D721Med (cell line): ENCODE results near the gene GJD2.

Experiments used
- DNase-seq: peaks from one replicate; pipeline ENCODE4 v3.0.0; 2011; ENCODE audit warnings: low spot score; ENCODE audit not compliant: insufficient read length
- FAIRE-seq: peaks from 2 replicates; lab custom pipeline; 2011; peaks lifted over from hg19 to GRCh38; lab: Jason Lieb, UNC
- TF ChIP-seq, protein P1 (sequence below): IDR thresholded peaks from 2 replicates; pipeline ENCODE4 v1.5.1; 2012; ENCODE audit warnings: mild to moderate bottlenecking, control low read depth; ENCODE audit not compliant: insufficient read depth; ENCODE audit errors: missing control alignments

GJD2 gene

DNA sequence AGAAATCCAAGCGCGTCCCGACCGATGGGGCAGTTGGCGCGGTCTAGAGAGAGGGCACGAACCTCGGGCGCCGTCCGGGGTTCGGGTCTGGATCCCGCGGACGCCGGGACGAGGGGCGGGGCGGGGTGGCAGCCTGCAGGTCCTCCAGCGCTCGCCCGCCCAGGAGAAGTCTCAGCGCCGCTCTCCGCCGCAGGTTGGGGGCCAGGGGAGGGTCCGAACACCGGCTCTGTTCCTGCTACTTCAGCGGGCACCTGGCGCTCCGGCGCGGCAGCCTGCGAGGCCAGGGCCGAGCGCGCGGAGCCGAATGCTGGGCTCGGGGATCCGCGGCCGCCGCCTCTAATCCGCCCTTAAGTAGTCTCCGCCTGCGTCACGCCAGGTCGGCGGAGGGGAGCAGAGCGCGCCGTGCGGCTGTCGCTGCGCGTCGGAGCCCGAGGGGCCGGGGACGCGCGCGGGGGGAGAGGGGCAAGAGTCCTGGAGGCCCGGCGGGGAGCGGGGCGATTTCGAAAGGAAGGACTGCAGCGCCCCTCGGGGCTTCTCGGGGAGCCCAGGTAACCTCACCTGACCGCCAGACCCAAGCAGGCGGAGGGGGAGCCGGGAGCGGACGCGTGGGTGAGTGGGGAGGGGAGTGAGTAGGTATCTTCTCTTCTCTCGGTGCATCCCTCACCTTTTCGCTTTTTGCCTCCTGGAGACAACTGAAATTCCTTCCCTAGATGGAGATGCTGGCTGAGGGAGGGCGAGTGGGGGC lies at the start of gene GJD2:
GJD2 (minus strand) TSS at position 325 of the 745 bp plus-strand sequence. CDS start 510 bp downstream, outside the sequence.
- TF ChIP-seq, protein P1, sequence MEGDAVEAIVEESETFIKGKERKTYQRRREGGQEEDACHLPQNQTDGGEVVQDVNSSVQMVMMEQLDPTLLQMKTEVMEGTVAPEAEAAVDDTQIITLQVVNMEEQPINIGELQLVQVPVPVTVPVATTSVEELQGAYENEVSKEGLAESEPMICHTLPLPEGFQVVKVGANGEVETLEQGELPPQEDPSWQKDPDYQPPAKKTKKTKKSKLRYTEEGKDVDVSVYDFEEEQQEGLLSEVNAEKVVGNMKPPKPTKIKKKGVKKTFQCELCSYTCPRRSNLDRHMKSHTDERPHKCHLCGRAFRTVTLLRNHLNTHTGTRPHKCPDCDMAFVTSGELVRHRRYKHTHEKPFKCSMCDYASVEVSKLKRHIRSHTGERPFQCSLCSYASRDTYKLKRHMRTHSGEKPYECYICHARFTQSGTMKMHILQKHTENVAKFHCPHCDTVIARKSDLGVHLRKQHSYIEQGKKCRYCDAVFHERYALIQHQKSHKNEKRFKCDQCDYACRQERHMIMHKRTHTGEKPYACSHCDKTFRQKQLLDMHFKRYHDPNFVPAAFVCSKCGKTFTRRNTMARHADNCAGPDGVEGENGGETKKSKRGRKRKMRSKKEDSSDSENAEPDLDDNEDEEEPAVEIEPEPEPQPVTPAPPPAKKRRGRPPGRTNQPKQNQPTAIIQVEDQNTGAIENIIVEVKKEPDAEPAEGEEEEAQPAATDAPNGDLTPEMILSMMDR: no peak
- FAIRE-seq (no peak), DNase-seq (no peak)

DNA sequence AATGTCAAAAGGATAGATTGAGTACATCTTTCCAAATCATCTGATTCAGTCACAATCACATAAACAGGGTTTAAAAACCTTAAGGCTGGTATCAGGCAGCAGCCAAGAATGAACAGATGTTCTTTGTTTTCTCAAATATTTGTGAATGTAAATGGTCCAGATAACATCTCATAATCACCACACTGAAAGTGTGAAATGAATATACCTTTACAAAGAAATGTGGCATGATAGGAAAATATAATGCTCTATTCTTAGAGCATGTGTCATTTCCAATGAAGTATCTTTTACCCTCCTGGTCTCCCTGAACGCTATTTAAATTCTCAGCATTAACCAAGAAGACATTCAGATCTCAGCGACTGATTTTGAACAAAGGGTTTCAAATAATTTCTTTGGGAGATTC lies 49.3 kb upstream of the GJD2 start:
- TF ChIP-seq, protein P1: no peak
- peak; percentile 58 for FAIRE-seq
- DNase-seq: no peak

DNA sequence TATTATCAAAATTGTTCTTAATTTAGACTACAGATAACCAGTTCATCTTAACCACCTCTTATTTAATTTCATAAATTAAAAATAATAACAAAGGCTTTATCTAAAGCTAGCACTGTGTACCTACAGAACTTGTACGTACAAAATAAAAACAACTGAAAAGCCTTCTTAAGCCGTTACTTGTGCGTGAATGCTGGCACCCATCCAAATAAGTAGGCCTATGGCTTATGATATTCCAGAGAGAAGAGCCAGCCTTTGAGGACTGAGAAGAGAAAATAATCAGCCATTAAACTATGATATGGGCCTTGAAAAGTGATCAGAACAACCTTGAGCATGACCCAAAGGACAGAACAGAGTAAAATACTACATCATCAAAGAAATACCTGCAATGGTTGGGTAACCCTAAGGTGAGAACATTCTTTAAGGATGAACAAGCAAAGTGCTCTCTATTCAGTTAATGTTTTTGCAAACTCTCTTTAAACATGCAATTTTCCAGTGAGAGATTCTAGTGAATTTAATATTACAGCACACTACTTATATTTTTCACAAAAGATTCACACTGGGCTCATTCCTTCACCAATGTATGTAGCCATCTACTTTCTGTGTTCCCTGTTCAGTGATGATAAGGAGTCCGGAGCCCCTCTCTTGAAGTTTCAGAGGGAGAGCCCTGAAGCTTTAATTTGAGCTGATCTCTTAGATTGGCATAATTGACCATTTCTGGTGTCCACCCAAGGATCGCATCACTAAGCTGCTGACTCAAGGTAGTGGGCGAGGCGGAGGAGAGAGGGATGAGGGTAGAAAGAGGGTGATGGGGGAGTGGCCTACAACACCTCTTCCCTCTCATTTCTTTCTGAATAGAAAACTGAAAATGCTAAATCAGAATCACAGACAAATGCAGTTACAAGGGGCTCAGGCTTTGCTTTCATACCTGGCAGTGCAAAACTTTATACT lies 48.3 kb upstream of the GJD2 start:
- DNase-seq (no peak), FAIRE-seq (peak; percentile 6)
- TF ChIP-seq, protein P1: no peak

DNA sequence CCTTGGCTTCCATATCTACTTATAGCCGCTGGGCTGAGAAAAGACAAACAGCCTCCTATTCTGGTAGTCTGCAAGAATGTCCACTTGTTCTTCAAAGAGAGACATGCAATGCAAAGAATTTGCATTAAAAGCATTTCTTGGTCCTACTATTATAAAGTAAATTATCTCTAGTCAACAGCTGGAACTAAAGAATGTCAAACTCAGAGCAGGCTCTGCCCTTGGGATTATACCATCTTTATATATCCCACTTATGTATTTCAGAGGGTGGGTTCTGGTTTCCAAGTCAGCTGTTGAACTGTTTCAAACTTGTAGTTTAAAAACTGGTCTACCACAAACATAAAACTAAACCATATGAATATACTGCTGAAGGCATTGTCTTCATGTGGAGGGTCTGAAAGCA lies 47.6 kb upstream of the GJD2 start:
- TF ChIP-seq, protein P1: no peak

DNA sequence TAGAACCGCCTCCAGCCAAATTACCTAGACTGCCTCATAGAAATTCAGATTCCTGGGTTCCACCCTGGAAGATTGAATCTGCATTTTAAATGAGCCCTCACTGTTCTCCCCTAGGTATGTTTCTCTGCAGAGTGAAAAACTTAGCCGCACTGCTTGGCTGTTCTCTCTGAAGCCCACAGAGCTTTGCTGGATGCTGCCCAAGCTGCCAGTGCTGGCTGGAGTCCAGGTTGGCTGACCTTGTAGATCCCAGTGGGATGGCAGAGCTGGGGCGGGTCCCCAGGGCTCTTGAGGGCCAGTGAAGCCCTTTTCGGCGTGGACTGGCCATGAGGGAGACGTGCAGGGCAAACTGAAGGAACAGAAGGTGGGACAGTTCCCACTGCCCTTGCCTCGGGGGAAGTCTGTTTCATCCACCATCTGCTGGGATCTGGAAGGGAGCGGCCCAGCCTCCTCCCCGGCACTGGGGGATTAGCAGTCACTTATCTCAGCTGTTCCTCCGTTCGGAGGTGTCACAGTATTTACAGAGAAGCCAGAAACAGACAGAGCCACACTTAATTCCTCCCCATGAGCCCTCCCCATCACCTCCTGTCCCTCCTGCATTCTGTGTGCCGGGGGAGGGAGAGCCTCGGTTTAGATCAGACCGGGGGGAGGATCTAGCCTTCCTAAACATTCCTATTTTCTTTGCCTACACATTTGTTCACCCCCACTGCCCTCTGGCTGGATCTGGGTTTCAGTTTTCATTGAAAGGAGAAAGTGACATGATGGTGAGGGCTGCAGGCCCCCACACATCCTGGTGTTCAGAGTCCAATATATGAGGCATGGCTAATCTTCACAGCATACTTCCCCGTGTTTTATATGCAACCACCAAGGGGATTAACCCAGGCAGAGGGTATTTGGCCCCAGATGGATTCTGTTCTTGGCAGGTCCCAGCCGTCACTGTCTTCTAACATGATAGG lies 44.6 kb upstream of the GJD2 start:
- FAIRE-seq (peak; percentile 79), DNase-seq (peak; percentile 58)
- TF ChIP-seq, protein P1: no peak

More for the DNA sequence above, 47.6 kb upstream of the GJD2 start:
- DNase-seq (no peak), FAIRE-seq (no peak)

DNA sequence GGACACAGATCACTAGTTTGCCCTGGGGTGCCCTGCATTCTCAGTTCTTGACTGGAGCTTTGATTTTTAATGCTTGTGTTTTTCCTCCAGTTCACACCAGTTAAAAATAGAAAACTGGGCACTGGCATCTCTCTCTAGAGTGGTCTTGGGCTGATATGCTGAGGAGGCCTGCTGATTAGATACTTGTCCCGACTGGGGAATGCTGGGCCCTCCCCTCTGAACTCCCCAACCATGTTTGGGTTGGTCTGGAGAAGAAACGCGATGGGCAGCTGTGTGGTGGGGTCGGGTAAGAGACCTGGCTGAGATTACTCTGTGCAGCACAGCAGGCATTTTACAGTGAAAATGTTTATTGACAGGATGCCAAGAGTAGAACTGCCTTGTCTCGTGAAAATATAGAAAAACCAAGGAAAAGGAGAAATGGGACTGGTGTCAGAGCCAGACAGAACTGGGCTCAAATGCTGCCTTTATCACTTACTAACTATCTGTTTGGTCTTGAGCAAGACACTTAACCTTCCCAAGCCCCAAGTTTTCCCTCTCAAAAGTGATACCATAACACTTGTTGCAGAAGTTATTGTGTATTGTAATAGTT lies 42.1 kb upstream of the GJD2 start:
- TF ChIP-seq, protein P1: no peak
- DNase-seq (no peak), FAIRE-seq (no peak)
